ENCODE data around the gene MMS22L.

Gene MMS22L

GRCh38 chr6:97282726-97283617, at the start of gene MMS22L:
MMS22L (minus strand) TSS chr6:97283216; CDS start chr6:97282477, 739 bp downstream.
- peak; percentile 87 for DNase-seq

- DNase-seq = no peak
Observed at GRCh38 chr6:97322811-97323210, 39.8 kb upstream of the MMS22L start.

GRCh38 chr6:97322226-97322625, 39.2 kb upstream of the MMS22L start:
- no peak for DNase-seq

- DNase-seq = no peak
Observed at GRCh38 chr6:97316978-97317377, 34.0 kb upstream of the MMS22L start.

- DNase-seq = no peak
Observed at GRCh38 chr6:97312241-97312640, 29.2 kb upstream of the MMS22L start.

GRCh38 chr6:97306544-97307320, 23.7 kb upstream of the MMS22L start:
- no peak for DNase-seq

- no peak for DNase-seq
Observed at GRCh38 chr6:97305414-97306066, 22.5 kb upstream of the MMS22L start.

- DNase-seq = no peak
Observed at GRCh38 chr6:97304701-97305100, 21.7 kb upstream of the MMS22L start.

GRCh38 chr6:97294451-97294850, 11.4 kb upstream of the MMS22L start:
- DNase-seq = no peak

- DNase-seq = no peak
Observed at GRCh38 chr6:97293198-97293696, 10.2 kb upstream of the MMS22L start.

GRCh38 chr6:97292671-97293070, 9.7 kb upstream of the MMS22L start:
- DNase-seq = no peak

- no peak for DNase-seq
Observed at GRCh38 chr6:97291896-97292295, 8.9 kb upstream of the MMS22L start.

- DNase-seq = no peak
Observed at GRCh38 chr6:97289332-97289731, 6.3 kb upstream of the MMS22L start.

- DNase-seq = no peak
Observed at GRCh38 chr6:97288188-97288587, 5.2 kb upstream of the MMS22L start.

GRCh38 chr6:97282238-97282725, 734 bp downstream of the MMS22L start:
- DNase-seq = no peak

GRCh38 chr6:97280766-97281165, 2.2 kb downstream of the MMS22L start:
- no peak for DNase-seq

- DNase-seq = no peak
Observed at GRCh38 chr6:97275804-97276203, 7.2 kb downstream of the MMS22L start.

- no peak for DNase-seq
Observed at GRCh38 chr6:97269821-97270220, 13.2 kb downstream of the MMS22L start.

GRCh38 chr6:97262676-97263075, 20.3 kb downstream of the MMS22L start:
- no peak for DNase-seq

- no peak for DNase-seq
Observed at GRCh38 chr6:97246842-97247241, 36.2 kb downstream of the MMS22L start.

GRCh38 chr6:97240222-97240621, 42.8 kb downstream of the MMS22L start:
- no peak for DNase-seq

GRCh38 chr6:97231911-97232310, 51.1 kb downstream of the MMS22L start:
- no peak for DNase-seq

- no peak for DNase-seq
Observed at GRCh38 chr6:97222903-97223302, 60.1 kb downstream of the MMS22L start.
